GM23338 (cell line): Measurements from ENCODE around the gene S100A6. TPM values are rescaled to one million over a fixed set of nuclear protein-coding genes. Genes with fewer than 3 reads are reported as not detected.

Experiments
- ATAC-seq: fragments of 200-7000 bp; cut with Tn5 transposase; 3 replicates; pipeline ENCODE4 v1.9.1; 2020
- DNase-seq: peaks from one replicate; pipeline ENCODE4 v3.0.0-alpha.2; 2015; ENCODE audit warnings: low spot score
- H2AFZ ChIP-seq: fragments of 200-600 bp; sonication (generic); 2 replicates; pipeline ENCODE4 v1.8.0; 2016; ENCODE audit warnings: antibody characterized with exemption, mild to moderate bottlenecking, moderate library complexity
- H3F3A ChIP-seq: fragments of 200-600 bp; sonication (generic); replicated peaks from 2 replicates; pipeline ENCODE4 v1.8.0; 2017; ENCODE audit warnings: antibody characterized with exemption, mixed run types, low read depth
- H3K27ac ChIP-seq: fragments of 200-600 bp; sonication (generic); 2 replicates; pipeline ENCODE4 v1.6.1; 2016; ENCODE audit warnings: low read depth
- H3K27me3 ChIP-seq: fragments of 200-600 bp; sonication (generic); 2 replicates; pipeline ENCODE4 v1.8.0; 2016; ENCODE audit warnings: mild to moderate bottlenecking, mixed run types, moderate library complexity; ENCODE audit not compliant: insufficient read depth
- H3K36me3 ChIP-seq: fragments of 200-600 bp; sonication (generic); 2 replicates; pipeline ENCODE4 v1.8.0; 2016; ENCODE audit warnings: mild to moderate bottlenecking; ENCODE audit not compliant: insufficient read depth
- H3K4me1 ChIP-seq: fragments of 200-600 bp; sonication (generic); 2 replicates; pipeline ENCODE4 v1.8.0; 2016; ENCODE audit warnings: mild to moderate bottlenecking, moderate library complexity; ENCODE audit not compliant: insufficient read depth
- H3K4me2 ChIP-seq: fragments of 200-600 bp; sonication (generic); 2 replicates; pipeline ENCODE4 v1.7.1; 2017; ENCODE audit warnings: mixed run types
- H3K4me3 ChIP-seq: fragments of 200-600 bp; sonication (generic); 2 replicates; pipeline ENCODE4 v1.6.1; 2016; ENCODE audit warnings: mixed run types
- H3K79me2 ChIP-seq: fragments of 200-600 bp; sonication (generic); replicated peaks from 2 replicates; pipeline ENCODE4 v1.8.0; 2017; ENCODE audit warnings: mild to moderate bottlenecking; ENCODE audit not compliant: insufficient read depth
- H3K9me2 ChIP-seq: fragments of 200-600 bp; sonication (generic); 2 replicates; pipeline ENCODE4 v1.8.0; 2017; ENCODE audit not compliant: insufficient read depth
- H4K20me1 ChIP-seq: fragments of 200-600 bp; sonication (generic); replicated peaks from 2 replicates; pipeline ENCODE4 v1.8.0; 2017; ENCODE audit warnings: mild to moderate bottlenecking; ENCODE audit not compliant: insufficient read depth
- H3K27ac Mint-ChIP-seq: 2 replicates; pipeline ENCODE4 v1.8.0; 2020; ENCODE audit warnings: inconsistent platforms, mild to moderate bottlenecking, moderate library complexity, mixed read lengths
- H3K27me3 Mint-ChIP-seq: 3 replicates; pipeline ENCODE4 v1.8.0; 2022; ENCODE audit warnings: low read depth, mild to moderate bottlenecking, moderate library complexity, mixed read lengths, inconsistent platforms; ENCODE audit not compliant: insufficient read depth, poor library complexity
- H3K36me3 Mint-ChIP-seq: 3 replicates; pipeline ENCODE4 v1.8.0; 2021; ENCODE audit warnings: low read depth, mild to moderate bottlenecking, inconsistent platforms, moderate library complexity, mixed read lengths
- H3K4me1 Mint-ChIP-seq: 3 replicates; pipeline ENCODE4 v1.8.0; 2020; ENCODE audit warnings: mild to moderate bottlenecking, inconsistent platforms, mixed read lengths
- H3K4me3 Mint-ChIP-seq: 3 replicates; pipeline ENCODE4 v1.8.0; 2021; ENCODE audit warnings: moderate library complexity, mild to moderate bottlenecking, inconsistent platforms, mixed read lengths
- H3K9me3 Mint-ChIP-seq: 3 replicates; pipeline ENCODE4 v1.8.0; 2020; ENCODE audit warnings: moderate library complexity, mild to moderate bottlenecking, inconsistent platforms, mixed read lengths
- CREB1 ChIP-seq: fragments of 250-450 bp; sonication (Bioruptor Pico); IDR thresholded peaks from 2 replicates; pipeline ENCODE4 v1.5.0; 2020; ENCODE audit warnings: low read depth, mild to moderate bottlenecking, moderate library complexity
- POLR2AphosphoS5 ChIP-seq: IDR thresholded peaks from 2 replicates; pipeline ENCODE4 v1.6.1; 2016; ENCODE audit warnings: antibody characterized with exemption, low read depth
- STAT1 ChIP-seq: IDR thresholded peaks from one replicate; pipeline ENCODE4 v1.6.1; 2016; ENCODE audit warnings: antibody characterized with exemption; ENCODE audit not compliant: unreplicated experiment
- polyA plus RNA-seq: library from polyadenylated mRNA; unstranded; fragments of >200 nt; fragmentation: Nextera tagmentation; extraction: Ambion mirVana; gene quantifications from 2 replicates; pipeline ENCODE4 v1.2.1, GENCODE V29; 2016
- total RNA-seq: library from RNA; depleted of rRNA; stranded (reverse); fragments of >200 nt; shearing (Covaris generic); gene quantifications from 2 replicates; pipeline ENCODE4 v1.2.3, GENCODE V29; 2014
- TF ChIP-seq, protein P1 (sequence below): IDR thresholded peaks from one replicate; pipeline ENCODE4 v1.6.1; 2018; ENCODE audit warnings: antibody characterized with exemption; ENCODE audit not compliant: unreplicated experiment
- TF ChIP-seq, protein P2 (sequence below): fragments of 250-450 bp; sonication (Bioruptor Pico); IDR thresholded peaks from 2 replicates; pipeline ENCODE4 v1.5.0; 2020; ENCODE audit warnings: mild to moderate bottlenecking, moderate library complexity

The S100A6 gene
- total and polyA plus RNA-seq, 2 experiments from 2014 or later, result 7.3 to 77.5 TPM

GRCh38 chr1:153527023-153527682, 8.6 kb downstream of the S100A6 start:
- H2AFZ ChIP-seq, result peak overlapping the region; percentile 95
- DNase-seq (no peak), ATAC-seq (peak; percentile 82)
- no peak overlapping the region for H3K4me3 ChIP-seq
- H3K4me1 ChIP-seq, result peaks cover 9% of the 10 kb centered on the region
- no peaks in the 10 kb centered on the region for H3K36me3 ChIP-seq
- H3K9me3 Mint-ChIP-seq, result peaks cover 5% of the 10 kb centered on the region; the same call in 1 of the 3 replicates
- peaks cover 4% of the 10 kb centered on the region; the same call in 1 of the 2 replicates for H3F3A ChIP-seq
- no peaks in the 10 kb centered on the region for H3K27me3 Mint-ChIP-seq
- no peak overlapping the region for H3K4me2 ChIP-seq
- no peak overlapping the region for H3K27ac ChIP-seq
- TF ChIP-seq STAT1 (no peak), POLR2AphosphoS5 (no peak), CREB1 (CRISPR knock-in tag) (no peak)
- TF ChIP-seq, protein P1, sequence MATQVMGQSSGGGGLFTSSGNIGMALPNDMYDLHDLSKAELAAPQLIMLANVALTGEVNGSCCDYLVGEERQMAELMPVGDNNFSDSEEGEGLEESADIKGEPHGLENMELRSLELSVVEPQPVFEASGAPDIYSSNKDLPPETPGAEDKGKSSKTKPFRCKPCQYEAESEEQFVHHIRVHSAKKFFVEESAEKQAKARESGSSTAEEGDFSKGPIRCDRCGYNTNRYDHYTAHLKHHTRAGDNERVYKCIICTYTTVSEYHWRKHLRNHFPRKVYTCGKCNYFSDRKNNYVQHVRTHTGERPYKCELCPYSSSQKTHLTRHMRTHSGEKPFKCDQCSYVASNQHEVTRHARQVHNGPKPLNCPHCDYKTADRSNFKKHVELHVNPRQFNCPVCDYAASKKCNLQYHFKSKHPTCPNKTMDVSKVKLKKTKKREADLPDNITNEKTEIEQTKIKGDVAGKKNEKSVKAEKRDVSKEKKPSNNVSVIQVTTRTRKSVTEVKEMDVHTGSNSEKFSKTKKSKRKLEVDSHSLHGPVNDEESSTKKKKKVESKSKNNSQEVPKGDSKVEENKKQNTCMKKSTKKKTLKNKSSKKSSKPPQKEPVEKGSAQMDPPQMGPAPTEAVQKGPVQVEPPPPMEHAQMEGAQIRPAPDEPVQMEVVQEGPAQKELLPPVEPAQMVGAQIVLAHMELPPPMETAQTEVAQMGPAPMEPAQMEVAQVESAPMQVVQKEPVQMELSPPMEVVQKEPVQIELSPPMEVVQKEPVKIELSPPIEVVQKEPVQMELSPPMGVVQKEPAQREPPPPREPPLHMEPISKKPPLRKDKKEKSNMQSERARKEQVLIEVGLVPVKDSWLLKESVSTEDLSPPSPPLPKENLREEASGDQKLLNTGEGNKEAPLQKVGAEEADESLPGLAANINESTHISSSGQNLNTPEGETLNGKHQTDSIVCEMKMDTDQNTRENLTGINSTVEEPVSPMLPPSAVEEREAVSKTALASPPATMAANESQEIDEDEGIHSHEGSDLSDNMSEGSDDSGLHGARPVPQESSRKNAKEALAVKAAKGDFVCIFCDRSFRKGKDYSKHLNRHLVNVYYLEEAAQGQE, result no peak
- TF ChIP-seq, protein P2, sequence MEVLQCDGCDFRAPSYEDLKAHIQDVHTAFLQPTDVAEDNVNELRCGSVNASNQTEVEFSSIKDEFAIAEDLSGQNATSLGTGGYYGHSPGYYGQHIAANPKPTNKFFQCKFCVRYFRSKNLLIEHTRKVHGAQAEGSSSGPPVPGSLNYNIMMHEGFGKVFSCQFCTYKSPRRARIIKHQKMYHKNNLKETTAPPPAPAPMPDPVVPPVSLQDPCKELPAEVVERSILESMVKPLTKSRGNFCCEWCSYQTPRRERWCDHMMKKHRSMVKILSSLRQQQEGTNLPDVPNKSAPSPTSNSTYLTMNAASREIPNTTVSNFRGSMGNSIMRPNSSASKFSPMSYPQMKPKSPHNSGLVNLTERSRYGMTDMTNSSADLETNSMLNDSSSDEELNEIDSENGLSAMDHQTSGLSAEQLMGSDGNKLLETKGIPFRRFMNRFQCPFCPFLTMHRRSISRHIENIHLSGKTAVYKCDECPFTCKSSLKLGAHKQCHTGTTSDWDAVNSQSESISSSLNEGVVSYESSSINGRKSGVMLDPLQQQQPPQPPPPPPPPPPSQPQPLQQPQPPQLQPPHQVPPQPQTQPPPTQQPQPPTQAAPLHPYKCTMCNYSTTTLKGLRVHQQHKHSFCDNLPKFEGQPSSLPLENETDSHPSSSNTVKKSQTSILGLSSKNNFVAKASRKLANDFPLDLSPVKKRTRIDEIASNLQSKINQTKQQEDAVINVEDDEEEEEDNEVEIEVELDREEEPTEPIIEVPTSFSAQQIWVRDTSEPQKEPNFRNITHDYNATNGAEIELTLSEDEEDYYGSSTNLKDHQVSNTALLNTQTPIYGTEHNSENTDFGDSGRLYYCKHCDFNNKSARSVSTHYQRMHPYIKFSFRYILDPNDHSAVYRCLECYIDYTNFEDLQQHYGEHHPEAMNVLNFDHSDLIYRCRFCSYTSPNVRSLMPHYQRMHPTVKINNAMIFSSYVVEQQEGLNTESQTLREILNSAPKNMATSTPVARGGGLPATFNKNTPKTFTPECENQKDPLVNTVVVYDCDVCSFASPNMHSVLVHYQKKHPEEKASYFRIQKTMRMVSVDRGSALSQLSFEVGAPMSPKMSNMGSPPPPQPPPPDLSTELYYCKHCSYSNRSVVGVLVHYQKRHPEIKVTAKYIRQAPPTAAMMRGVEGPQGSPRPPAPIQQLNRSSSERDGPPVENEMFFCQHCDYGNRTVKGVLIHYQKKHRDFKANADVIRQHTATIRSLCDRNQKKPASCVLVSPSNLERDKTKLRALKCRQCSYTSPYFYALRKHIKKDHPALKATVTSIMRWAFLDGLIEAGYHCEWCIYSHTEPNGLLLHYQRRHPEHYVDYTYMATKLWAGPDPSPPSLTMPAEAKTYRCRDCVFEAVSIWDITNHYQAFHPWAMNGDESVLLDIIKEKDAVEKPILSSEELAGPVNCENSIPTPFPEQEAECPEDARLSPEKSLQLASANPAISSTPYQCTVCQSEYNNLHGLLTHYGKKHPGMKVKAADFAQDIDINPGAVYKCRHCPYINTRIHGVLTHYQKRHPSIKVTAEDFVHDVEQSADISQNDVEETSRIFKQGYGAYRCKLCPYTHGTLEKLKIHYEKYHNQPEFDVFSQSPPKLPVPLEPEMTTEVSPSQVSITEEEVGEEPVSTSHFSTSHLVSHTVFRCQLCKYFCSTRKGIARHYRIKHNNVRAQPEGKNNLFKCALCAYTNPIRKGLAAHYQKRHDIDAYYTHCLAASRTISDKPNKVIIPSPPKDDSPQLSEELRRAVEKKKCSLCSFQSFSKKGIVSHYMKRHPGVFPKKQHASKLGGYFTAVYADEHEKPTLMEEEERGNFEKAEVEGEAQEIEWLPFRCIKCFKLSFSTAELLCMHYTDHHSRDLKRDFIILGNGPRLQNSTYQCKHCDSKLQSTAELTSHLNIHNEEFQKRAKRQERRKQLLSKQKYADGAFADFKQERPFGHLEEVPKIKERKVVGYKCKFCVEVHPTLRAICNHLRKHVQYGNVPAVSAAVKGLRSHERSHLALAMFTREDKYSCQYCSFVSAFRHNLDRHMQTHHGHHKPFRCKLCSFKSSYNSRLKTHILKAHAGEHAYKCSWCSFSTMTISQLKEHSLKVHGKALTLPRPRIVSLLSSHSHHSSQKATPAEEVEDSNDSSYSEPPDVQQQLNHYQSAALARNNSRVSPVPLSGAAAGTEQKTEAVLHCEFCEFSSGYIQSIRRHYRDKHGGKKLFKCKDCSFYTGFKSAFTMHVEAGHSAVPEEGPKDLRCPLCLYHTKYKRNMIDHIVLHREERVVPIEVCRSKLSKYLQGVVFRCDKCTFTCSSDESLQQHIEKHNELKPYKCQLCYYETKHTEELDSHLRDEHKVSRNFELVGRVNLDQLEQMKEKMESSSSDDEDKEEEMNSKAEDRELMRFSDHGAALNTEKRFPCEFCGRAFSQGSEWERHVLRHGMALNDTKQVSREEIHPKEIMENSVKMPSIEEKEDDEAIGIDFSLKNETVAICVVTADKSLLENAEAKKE (CRISPR knock-in tag), result no peak
- H3K9me2 ChIP-seq, result no peaks in the 10 kb centered on the region
- H4K20me1 ChIP-seq, result no peaks in the 10 kb centered on the region
- no peak overlapping the region for H3K4me3 Mint-ChIP-seq
- no peaks in the 10 kb centered on the region for H3K27me3 ChIP-seq
- peaks cover 19% of the 10 kb centered on the region for H3K4me1 Mint-ChIP-seq
- no peaks in the 10 kb centered on the region for H3K79me2 ChIP-seq
- no peaks in the 10 kb centered on the region for H3K36me3 Mint-ChIP-seq
- H3K27ac Mint-ChIP-seq, result no peak overlapping the region
